Loucy (cell line): ENCODE measurements around the gene LRRC4B.

Experiments
- H2AFZ ChIP-seq: fragments of 200-600 bp; sonication (generic); 2 replicates; pipeline ENCODE4 v1.6.0; 2016; ENCODE audit warnings: antibody characterized with exemption, mild to moderate bottlenecking, low read length, moderate library complexity
- H3F3A ChIP-seq: fragments of 200-600 bp; 2 replicates; pipeline ENCODE4 v1.6.0; 2016; ENCODE audit warnings: antibody characterized with exemption, low read depth, mild to moderate bottlenecking
- H3K27me3 ChIP-seq: fragments of 200-600 bp; sonication (generic); 2 replicates; pipeline ENCODE4 v1.6.1; 2014; ENCODE audit warnings: low read length, mild to moderate bottlenecking; ENCODE audit not compliant: insufficient read depth, poor library complexity, severe bottlenecking
- H3K36me3 ChIP-seq: fragments of 200-600 bp; sonication (generic); 2 replicates; pipeline ENCODE4 v1.6.1; 2016; ENCODE audit warnings: low read length; ENCODE audit not compliant: insufficient read depth
- H3K4me1 ChIP-seq: fragments of 200-600 bp; sonication (generic); 2 replicates; pipeline ENCODE4 v1.5.1; 2014; ENCODE audit warnings: low read length, mild to moderate bottlenecking; ENCODE audit not compliant: insufficient read depth, poor library complexity, severe bottlenecking
- H3K4me2 ChIP-seq: fragments of 200-600 bp; sonication (generic); 2 replicates; pipeline ENCODE4 v1.6.0; 2014; ENCODE audit warnings: antibody characterized with exemption, low read length, low read depth, mild to moderate bottlenecking; ENCODE audit not compliant: poor library complexity, severe bottlenecking
- H3K4me3 ChIP-seq: fragments of 200-600 bp; sonication (generic); 2 replicates; pipeline ENCODE4 v1.5.1; 2014; ENCODE audit warnings: low read length, mild to moderate bottlenecking, mixed read lengths; ENCODE audit not compliant: poor library complexity, severe bottlenecking
- H3K79me2 ChIP-seq: fragments of 200-600 bp; sonication (generic); 2 replicates; pipeline ENCODE4 v1.6.1; 2014; ENCODE audit warnings: low read length; ENCODE audit not compliant: insufficient read depth
- H3K9ac ChIP-seq: fragments of 200-600 bp; sonication (generic); 2 replicates; pipeline ENCODE4 v1.6.0; 2014; ENCODE audit warnings: mild to moderate bottlenecking, low read depth, low read length, moderate library complexity; ENCODE audit not compliant: poor library complexity, severe bottlenecking
- H3K9me2 ChIP-seq: fragments of 200-600 bp; sonication (generic); replicated peaks from 2 replicates; pipeline ENCODE4 v1.6.1; 2016; ENCODE audit warnings: low read depth, low read length, mixed read lengths
- H3K9me3 ChIP-seq: fragments of 200-600 bp; sonication (generic); 2 replicates; pipeline ENCODE4 v1.6.1; 2014; ENCODE audit warnings: mild to moderate bottlenecking, antibody characterized with exemption, low read length, low read depth; ENCODE audit not compliant: insufficient read depth
- H4K20me1 ChIP-seq: fragments of 200-600 bp; sonication (generic); 2 replicates; pipeline ENCODE4 v1.6.0; 2014; ENCODE audit warnings: antibody characterized with exemption, low read length, mild to moderate bottlenecking; ENCODE audit not compliant: insufficient read depth, poor library complexity, severe bottlenecking
- CTCF ChIP-seq: fragments of 200-600 bp; sonication (generic); conservative IDR thresholded peaks from 2 replicates; pipeline ENCODE4 v1.5.1; 2014; ENCODE audit warnings: mild to moderate bottlenecking, antibody characterized with exemption, low read length
- EZH2phosphoT487 ChIP-seq: fragments of 200-600 bp; IDR thresholded peaks from 2 replicates; pipeline ENCODE4 v1.6.1; 2018; ENCODE audit warnings: antibody characterized with exemption, mild to moderate bottlenecking, moderate library complexity, borderline replicate concordance

LRRC4B gene

GRCh38 chr19:50515168-50515561 lies 53.1 kb downstream of the LRRC4B start:
- H3K4me1 ChIP-seq: peaks cover 6% of the 10 kb centered on the region
- H2AFZ ChIP-seq: no peak overlapping the region
- H3K79me2 ChIP-seq: no peaks in the 10 kb centered on the region
- H3K27me3 ChIP-seq: no peaks in the 10 kb centered on the region
- no peaks in the 10 kb centered on the region for H3K9me2 ChIP-seq
- no peaks in the 10 kb centered on the region for H3K9me3 ChIP-seq
- no peak overlapping the region for H3K4me3 ChIP-seq
- no peak overlapping the region for H3K4me2 ChIP-seq
- H3K9ac ChIP-seq: no peak overlapping the region
- no peaks in the 10 kb centered on the region for H4K20me1 ChIP-seq
- H3K36me3 ChIP-seq: no peaks in the 10 kb centered on the region
- no peaks in the 10 kb centered on the region for H3F3A ChIP-seq
- TF ChIP-seq CTCF (no peak), EZH2phosphoT487 (no peak)

- Histone ChIP-seq H3K4me2 (no peak overlapping the region), H3K27me3 (no peaks in the 10 kb centered on the region), H2AFZ (no peak overlapping the region), H3K9me3 (no peaks in the 10 kb centered on the region), H3K4me1 (peaks cover 8% of the 10 kb centered on the region), H3F3A (no peaks in the 10 kb centered on the region), H3K36me3 (no peaks in the 10 kb centered on the region), H3K4me3 (no peak overlapping the region), H4K20me1 (no peaks in the 10 kb centered on the region), H3K9me2 (no peaks in the 10 kb centered on the region), H3K79me2 (no peaks in the 10 kb centered on the region), H3K9ac (no peak overlapping the region)
- TF ChIP-seq CTCF: no peak
- TF ChIP-seq EZH2phosphoT487: no peak
Observed at GRCh38 chr19:50514346-50515167, 53.7 kb downstream of the LRRC4B start.

GRCh38 chr19:50513746-50514345 lies 54.4 kb downstream of the LRRC4B start, which contains the start of gene ASPDH:
TSS of gene ASPDH (minus strand) at chr19:50513913. CDS start at chr19:50513823, 90 bp downstream.
- no peaks in the 10 kb centered on the region for H3K27me3 ChIP-seq
- TF ChIP-seq EZH2phosphoT487 (no peak), CTCF (no peak)
- H3K4me2 ChIP-seq: no peak within 1 kb of the TSS
- H4K20me1 ChIP-seq: no peaks in the 10 kb centered on the region
- H3K4me3 ChIP-seq: no peak within 1 kb of the TSS
- no peaks in the 10 kb centered on the region for H3F3A ChIP-seq
- no peak within 1 kb of the TSS for H3K9ac ChIP-seq
- H3K79me2 ChIP-seq: no peaks in the 10 kb centered on the region
- no peaks in the 10 kb centered on the region for H3K36me3 ChIP-seq
- no peak within 1 kb of the TSS for H2AFZ ChIP-seq
- H3K9me2 ChIP-seq: no peaks in the 10 kb centered on the region
- peaks cover 8% of the 10 kb centered on the region for H3K4me1 ChIP-seq
- H3K9me3 ChIP-seq: no peaks in the 10 kb centered on the region
